GM21528 (cell line): ENCODE measurements around the gene NRN1L.
"Not testable (repeated sequence)": the region's sequence is repeated elsewhere in the genome, so short reads cannot be mapped to it uniquely, and the experiment has no call there.

Experiments used
- ATAC-seq: cut with Tn5 transposase; IDR thresholded peaks from one replicate; pipeline ENCODE4 v1.9.1; 2021; ENCODE audit warnings: mild to moderate bottlenecking, moderate library complexity; ENCODE audit not compliant: unreplicated experiment, low FRiP score

Gene NRN1L

DNA sequence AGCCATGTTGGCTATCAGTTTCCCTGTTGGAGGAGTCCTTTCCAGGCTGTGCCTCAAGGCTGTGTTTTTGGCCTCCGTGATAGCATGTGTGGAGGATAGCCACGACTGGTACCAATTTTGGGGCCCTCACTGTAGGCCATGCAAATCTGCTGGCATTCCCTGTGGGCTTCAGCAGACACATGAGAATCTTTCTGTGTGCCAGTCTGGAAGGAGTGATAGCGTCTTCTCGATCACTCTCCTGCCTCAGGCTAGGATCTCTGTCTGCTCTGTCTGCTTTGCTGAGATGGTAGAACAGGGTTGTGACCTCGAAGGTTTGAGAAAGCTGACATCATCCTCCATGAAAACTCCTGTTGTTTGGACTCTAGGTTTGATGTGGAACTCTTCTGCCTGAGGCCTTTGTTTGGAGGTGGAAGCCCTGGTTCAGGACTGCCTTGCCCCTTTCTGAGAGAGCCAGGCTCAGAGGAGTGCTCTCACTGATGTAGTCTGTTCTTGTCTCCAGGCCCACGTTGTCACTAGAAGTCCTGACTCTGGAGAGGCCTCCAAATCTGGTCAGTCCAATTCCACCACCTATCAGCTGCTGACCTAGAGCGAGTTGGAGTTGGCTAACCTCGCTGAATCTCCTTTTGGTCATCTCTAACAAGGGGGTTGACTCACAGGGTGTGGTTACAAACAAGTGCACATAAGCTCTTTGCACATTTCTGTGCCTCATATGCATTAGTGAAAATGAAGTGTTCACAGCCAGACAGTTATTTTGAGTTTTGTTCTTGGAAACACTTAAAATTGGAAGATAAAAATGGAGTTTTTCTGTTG, 23.9 kb upstream of the NRN1L start:
- no peak for ATAC-seq

DNA sequence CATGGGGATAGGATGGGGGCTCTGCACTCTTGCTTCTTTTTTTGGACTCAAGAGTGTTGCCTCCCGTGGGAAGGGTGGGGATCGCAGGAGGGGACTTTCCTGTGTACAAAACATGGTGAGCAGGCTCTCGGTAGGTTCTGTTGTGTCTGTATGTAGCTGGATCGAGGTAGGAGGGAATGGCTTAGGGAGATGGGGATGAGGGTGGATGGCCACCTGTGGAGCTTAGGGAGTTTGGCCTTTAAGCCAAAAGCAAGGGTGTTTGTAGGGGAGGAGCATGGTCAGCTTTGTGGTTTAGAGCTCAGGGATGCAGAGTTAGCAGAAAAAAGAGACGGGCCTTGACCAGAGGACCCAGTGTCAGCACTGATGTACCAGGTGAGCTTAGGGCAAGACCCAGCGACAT, 22.8 kb upstream of the NRN1L start:
- no peak for ATAC-seq

DNA sequence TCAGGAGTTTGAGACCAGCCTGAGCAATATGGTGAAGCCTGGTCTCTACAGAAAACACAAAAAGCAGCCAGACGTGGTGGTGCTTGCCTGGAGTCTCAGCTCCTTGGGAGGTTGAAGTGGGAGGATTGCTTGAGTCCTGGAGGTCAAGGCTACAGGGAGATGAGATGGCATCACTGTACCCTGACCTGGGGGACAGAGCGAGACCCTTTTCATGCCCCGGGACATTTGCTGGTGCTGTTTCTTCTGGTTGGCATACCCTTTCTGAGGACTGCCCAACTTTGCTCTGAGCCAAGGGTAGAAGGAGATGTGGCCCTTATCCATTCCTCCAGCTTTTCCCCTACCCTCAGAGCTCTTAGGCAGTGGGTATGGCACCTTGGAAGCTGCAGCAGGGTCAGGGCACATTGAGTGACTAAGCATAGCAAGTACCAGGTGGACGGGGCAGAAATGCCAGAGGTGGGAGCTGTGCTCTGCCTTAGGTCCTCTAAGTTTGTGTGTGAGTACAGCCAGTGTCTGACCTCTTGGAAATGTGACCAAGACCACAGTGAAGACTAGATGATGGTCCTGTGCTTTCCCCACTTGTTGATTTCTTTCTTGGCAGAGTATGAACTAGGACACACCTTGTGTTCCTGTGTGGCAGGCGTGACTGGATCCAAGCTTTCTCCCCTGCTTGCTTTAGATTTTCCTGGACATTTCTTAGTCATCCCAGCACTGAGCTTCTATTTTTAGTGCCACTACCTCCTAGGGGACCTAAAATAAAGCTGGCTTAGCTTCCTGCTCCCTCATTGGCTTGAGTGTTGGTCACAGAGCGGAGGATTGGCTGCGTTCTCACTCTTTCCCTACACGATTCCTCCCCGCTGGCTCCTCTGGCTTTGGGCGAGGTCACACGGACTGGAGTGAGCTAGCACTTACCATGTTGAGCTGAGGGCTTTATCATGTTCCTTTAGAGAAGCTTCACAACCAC, 21.8 kb upstream of the NRN1L start:
- ATAC-seq = no peak

DNA sequence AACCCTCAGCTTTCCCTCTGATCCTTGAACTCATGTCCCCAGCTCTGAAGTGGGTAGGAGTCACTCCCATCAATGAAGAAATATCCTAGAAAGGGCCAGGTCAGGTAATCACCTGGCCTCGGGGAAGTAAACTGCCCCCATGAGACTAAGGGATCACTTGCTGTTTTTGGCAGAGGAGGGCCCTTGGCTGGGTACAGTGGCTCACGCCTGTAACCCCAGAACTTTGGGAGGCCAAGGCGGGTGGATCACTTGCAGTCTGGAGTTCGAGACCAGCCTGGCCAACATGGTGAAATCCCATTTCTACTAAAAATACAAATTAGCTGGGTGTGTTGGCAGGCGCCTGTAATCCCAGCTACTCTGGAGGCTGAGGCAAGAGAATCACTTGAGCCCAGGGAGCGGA, 20.6 kb upstream of the NRN1L start:
- not testable (repeated sequence) for ATAC-seq

DNA sequence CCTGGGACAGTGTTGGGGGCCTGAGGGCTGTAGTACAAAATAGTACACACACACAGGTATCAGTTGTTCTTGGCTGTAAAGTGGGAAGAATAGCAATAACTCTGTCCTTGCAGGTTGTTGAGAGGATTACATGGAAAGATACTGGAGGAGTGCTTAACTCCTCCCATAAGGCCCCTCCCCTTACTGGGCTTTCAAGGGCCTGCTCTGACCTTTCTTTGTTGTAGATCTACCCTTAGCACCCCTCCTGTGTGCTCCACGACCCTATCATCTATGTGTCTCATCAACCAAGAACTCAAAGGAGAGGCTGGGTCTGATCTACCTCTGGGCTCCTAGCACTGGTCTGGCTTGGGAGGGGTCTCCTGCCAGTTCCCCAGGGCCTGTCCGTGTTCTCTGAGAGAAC, 20.1 kb upstream of the NRN1L start:
- no peak for ATAC-seq

DNA sequence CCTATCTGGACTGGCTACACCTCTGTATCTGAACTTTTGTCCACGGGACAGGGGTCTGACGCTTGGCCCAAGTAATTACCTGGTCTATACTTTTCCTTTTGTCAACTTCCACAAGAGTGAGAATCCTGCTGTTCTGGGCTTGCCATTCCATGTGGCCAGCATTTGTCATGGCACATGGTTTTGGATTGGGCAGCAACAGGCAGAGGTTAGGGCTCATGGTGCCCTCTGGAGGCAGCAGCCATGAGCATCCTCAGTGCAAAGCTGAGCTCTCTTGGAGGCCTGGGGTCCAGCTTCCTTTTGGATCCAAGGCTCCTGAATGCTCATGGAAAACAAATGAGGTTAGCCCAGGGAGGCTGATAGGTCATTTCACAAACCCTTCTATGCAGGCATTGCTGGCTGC, 19.4 kb upstream of the NRN1L start:
- no peak for ATAC-seq

DNA sequence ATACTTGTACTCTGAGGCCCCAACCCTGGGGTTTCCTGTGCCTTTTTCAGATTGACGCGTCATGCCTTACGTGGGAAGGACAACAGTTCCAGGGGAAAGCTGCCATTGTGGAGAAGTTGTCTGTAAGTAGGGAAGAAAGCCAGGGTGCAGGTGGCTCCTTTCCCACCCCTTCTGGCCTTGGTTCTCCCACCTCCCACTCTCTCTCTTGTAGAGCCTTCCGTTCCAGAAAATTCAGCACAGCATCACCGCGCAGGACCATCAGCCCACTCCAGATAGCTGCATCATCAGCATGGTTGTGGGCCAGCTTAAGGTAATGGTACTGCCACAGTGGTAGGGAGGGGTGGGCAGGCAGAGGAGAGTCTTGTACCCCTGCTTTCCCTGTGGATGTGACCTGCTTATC, 16.4 kb upstream of the NRN1L start:
- no peak for ATAC-seq

DNA sequence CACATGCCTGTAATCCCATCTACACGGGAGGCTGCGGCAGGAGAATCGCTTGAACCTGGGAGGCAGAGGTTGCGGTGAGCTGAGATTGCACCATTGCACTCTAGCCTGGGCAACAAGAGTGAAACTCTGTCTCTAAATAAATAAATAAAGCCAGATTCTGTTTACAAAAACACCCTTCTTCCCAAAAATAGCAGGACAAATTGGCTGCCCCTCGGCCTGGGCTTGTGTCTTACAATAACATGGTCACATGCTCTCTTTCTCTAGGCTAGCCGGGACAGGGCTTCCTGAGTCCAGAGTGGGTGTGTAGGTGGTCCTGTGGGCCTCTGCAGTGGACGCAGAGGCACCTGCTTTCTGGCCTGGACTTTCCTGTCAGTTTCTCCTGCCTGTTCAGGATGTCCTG, 15.0 kb upstream of the NRN1L start:
- no peak for ATAC-seq

DNA sequence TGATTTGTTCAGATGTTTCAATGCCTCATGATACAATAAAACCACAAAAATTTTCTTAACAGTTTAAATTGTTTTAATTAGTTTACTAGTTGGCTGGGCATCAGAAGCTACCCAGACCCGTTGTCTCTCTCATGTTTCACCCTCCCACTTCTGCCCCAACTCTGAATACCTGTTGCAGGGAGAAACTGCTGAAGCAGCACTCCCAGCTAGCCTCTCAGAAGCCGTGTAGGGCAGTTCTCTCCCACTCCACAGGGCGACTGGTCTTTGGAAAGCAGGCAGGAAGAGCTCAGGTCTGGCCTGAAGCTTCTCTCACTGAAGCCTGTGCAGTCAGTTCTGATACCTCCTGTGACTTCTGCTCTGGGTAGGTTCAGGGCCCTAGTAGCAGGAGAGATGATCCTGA, 13.4 kb upstream of the NRN1L start:
- no peak for ATAC-seq

DNA sequence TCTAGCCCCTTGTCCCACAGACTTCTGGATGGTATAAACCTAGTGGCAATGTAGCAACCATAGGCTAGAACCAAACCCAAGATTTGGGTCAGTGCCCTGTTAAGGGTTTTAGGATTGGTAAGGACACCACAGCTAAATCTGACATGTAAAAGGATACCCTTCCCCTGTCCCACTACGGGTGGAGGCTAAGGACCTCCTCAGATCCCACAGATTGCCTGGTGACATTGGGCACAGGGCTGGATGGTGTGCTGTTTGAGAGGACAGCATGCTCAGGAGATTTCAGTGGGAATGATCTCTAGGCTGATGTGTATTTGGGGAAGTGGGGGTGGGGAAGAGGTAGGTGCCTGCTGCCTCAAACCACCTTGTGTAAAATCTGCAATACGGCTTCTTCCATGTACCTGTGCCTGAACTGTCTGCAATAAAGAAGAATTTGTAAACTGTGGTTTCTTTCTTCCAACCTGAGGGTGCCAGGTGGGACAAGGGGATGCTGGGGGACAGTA, 12.5 kb upstream of the NRN1L start:
- no peak for ATAC-seq

DNA sequence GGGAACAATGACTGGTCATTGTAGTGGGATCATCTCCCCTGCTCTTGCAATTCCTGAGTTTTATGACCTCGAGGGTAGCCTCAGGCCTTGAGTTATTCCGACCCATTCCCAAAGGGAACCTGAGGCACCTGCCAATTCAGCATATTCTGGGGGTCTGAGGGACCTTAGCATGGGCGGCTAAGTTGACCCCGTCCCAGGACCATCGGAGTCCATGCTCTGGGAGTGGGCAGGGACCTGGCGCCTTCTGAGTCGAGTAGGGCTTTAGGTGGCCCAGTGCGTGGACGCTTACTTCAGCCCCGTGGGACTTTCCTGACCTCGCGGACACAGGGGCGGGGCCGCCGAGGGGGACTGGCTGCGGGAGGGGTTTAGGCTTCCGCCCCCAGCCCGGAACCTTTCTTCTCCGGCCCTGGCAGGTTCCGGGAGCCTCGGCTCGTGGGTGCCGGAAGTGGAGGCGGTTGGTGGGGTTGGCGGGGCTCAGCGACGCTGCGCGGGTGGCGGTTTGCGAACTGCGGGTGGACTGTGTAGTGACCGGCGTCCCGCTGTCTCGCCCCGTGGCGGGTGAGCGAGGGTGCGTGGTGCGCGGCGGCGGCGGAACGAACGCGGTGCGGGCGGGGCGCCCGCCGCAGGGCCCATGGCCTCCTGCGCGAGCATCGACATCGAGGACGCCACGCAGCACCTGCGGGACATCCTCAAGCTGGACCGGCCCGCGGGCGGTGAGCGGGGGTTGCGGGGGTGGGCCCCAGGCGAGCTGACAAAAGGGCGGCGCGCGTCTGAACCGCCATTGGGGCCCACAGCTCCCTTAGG, 11.9 kb upstream of the NRN1L start, which contains the start of gene EDC4:
Gene EDC4, plus strand, starts transcription at position 422 of the 804 bp plus-strand sequence. Its CDS starts 210 bp downstream, at position 632.
- peak; percentile 60 for ATAC-seq

DNA sequence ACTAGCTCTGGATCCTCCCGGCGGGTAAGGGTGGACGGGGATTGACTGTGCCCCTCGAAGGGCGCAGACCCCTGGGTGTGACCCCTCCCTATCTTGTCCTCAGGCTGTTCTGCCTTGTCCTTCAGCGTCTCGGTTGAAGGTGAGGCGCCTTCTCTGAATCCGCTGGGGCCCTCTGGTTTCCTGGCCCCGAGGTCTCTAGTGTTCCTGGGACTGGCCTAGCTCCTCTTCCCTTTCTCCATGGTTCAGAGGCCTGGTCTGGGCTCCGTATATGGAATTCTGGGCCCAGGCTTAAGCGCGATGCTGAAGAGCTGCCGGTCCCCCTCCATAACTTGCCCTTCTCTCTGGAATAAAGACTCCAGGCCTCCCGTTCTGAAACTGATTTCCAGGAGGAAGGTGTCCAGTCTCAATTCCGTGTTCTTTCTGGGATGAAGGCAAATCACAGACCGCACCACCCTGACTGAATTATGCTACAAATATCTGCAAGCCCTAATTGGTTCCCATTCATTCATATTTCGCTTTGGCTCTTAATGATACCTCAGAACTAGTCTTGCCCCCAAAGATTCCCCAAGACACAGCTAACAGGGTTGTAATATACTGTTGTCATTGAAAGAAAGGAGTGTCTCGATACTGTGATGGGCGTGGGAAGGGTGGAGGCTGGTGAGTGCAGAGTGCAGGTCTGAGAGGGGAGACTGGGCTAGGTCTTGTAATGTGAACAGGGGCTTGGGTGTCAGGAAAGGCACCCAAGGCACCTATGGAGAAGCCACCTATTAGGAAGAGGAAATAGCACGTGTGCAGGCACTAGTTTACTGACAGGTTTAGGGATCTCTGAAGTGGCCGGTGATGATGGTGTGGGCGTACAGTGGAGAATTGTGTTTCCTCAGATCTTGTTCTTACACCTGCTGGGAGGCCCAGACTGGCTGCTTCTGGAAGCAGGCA, 11.0 kb upstream of the NRN1L start:
- no peak for ATAC-seq

DNA sequence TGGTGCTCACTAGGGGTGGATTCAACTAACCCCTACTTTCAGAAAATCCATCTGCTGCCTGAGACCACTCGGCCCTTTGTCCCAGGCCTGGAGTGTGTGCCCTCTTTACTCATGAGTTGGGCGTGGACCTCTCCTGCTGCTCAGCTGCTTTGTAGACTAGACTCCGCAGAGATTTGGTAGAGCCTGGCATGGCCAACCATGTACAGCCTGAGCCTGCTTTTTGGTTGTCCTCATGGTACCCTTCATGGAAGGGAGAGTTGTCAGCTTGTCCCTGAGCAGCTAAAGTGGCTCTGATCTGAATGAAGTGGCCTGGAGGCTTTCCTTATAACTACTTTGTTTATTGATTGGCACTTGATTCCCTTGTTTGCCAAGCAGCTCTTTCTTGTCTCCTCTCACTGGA, 10.3 kb upstream of the NRN1L start:
- ATAC-seq = no peak

DNA sequence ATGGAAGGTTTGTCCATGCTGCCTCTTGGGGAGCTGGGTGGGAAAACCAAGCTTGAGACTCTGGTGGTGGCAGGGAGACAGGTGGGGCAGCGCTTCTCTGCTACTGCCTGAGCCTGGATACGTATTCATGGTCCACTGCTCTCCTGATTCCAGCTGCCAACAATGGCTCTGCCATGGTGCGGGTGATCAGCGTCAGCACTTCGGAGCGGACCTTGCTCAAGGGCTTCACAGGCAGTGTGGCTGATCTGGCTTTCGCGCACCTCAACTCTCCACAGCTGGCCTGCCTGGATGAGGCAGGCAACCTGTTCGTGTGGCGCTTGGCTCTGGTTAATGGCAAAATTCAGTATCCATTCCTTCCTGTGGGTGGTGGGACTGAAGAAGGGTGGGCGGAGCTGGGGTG, 7.6 kb upstream of the NRN1L start:
- ATAC-seq = no peak

DNA sequence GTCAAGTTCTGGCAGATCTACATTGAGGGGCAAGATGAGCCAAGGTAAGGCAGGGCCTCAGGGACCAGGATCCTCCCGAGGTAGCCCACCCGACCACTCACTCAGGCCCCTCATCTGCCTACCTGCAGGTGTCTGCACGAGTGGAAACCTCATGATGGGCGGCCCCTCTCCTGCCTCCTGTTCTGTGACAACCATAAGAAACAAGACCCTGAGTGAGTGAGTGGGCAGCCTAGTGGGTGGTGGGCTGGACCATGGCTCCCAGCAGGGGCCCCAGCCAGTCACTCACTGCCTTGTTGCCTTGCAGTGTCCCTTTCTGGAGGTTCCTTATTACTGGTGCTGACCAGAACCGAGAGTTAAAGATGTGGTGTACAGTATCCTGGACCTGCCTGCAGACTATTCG, 6.5 kb upstream of the NRN1L start:
- no peak for ATAC-seq

DNA sequence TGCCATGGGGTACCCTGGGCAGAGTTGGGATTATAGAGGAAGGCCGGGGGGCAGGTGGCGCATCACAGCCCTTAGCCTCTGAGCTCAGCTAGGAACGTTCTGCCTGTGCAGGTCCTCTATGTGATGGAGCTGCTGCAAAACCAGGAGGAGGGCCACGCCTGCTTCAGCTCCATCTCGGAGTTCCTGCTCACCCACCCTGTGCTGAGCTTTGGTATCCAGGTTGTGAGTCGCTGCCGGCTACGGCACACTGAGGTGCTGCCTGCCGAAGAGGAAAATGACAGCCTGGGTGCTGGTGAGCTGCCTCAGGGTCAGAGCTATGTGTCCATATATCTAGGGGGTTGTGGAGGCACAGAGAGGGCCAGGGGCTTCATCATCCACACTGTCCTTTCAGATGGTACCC, 5.8 kb upstream of the NRN1L start:
- ATAC-seq = no peak

DNA sequence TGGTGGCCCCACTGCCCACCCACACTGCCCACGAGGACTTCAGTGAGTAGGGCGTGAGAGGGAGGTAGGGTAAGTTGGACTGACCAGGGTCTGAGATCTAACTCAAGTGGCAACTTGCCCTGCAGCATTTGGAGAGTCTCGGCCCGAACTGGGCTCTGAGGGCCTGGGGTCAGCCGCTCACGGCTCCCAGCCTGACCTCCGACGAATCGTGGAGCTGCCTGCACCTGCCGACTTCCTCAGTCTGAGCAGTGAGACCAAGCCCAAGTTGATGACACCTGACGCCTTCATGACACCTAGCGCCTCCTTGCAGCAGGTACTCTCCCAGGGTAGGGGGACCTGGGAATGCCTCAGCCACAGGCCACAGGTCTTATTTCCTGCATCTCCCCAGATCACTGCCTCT, 5.2 kb upstream of the NRN1L start:
- no peak for ATAC-seq

DNA sequence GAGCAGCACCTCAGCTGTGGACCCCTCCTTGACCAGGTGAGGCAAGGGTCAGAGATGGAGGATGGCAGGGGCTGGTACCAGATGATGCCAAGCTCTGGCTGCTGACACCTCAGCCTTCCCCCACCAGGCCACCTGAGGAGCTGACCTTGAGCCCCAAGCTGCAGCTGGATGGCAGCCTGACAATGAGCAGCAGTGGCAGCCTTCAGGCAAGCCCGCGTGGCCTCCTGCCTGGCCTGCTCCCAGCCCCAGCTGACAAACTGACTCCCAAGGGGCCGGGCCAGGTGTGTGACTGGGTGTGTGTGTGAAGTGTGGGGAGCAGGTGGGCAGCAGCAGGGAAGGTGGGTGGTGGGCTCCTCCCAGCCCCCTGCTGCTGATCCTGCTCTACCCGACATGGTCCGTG, 4.7 kb upstream of the NRN1L start:
- no peak for ATAC-seq

DNA sequence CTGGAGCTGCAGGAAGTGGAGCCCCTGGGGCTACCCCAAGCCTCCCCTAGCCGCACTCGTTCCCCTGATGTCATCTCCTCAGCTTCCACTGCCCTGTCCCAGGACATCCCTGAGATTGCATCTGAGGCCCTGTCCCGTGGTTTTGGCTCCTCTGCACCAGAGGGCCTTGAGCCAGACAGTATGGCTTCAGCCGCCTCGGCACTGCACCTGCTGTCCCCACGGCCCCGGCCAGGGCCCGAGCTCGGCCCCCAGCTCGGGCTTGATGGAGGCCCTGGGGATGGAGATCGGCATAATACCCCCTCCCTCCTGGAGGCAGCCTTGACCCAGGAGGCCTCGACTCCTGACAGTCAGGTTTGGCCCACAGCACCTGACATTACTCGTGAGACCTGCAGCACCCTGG, 4.1 kb upstream of the NRN1L start:
- ATAC-seq = no peak
